GM12878 (cell line): ENCODE measurements around the gene GARNL3. TPM values are rescaled to one million over a fixed set of nuclear protein-coding genes. Genes with fewer than 3 reads are reported as not detected.

Source experiments
- ATAC-seq: fragments of 200-7000 bp; cut with Tn5 transposase; 3 replicates; pipeline ENCODE4 v1.9.1; 2020; ENCODE audit warnings: mild to moderate bottlenecking, moderate library complexity
- BruUV-seq: library from RNA; stranded (reverse); fragments of 400-500 nt; replicated peaks from 2 replicates; lab custom pipeline; 2021; lab: Mats Ljungman, UMichigan
- CTCF ChIA-PET: fragments of 300-600 bp; sonication (Branson Sonifier 250); formaldehyde crosslinking; extraction: SDS; loops from one replicate; lab custom pipeline; 2021; ENCODE audit warnings: inconsistent platforms; lab: Yijun Ruan, JAX
- POLR2A ChIA-PET: fragments of 350-600 bp; formaldehyde crosslinking; extraction: SDS; loops from one replicate; lab custom pipeline; 2021; ENCODE audit warnings: inconsistent platforms; lab: Charles Lee
- RAD21 ChIA-PET: fragments of 300-600 bp; sonication (Branson Sonifier 250); formaldehyde crosslinking; loops from one replicate; lab custom pipeline; 2023; ENCODE audit warnings: antibody characterized with exemption; ENCODE audit not compliant: unreplicated experiment; lab: Charles Lee
- SMC1A ChIA-PET: fragments of 300-600 bp; sonication (Branson Sonifier 250); formaldehyde crosslinking; loops from one replicate; lab custom pipeline; 2023; ENCODE audit not compliant: unreplicated experiment, uncharacterized antibody; lab: Charles Lee
- DNase-seq: peaks from one replicate; pipeline ENCODE4 v3.0.0-alpha.2; 2011; ENCODE audit warnings: low read depth, low spot score
- FAIRE-seq: peaks from 3 replicates; lab custom pipeline; 2011; peaks lifted over from hg19 to GRCh38; lab: Jason Lieb, UNC
- H2AFZ ChIP-seq: 2 replicates; pipeline ENCODE4 v1.6.0; 2011; ENCODE audit warnings: low read depth, low read length, control low read depth; ENCODE audit not compliant: control insufficient read depth
- H3K27ac ChIP-seq: 2 replicates; pipeline ENCODE4 v1.5.1; 2011; ENCODE audit warnings: control low read depth; ENCODE audit not compliant: control insufficient read depth, insufficient read depth
- H3K27me3 ChIP-seq, 2 experiments: replicated peaks in 1 of 2; 2 replicates each; pipeline versions ENCODE4 v1.6.0 to v1.6.1; 2011; ENCODE audit warnings: low read length in 1 of 2; ENCODE audit not compliant: control insufficient read depth in 2 of 2, insufficient read depth in 2 of 2
- H3K36me3 ChIP-seq, 2 experiments: 2 replicates each; pipeline ENCODE4 v1.5.1; 2011; ENCODE audit warnings: low read length in 1 of 2; ENCODE audit not compliant: control insufficient read depth in 2 of 2, insufficient read depth in 2 of 2
- H3K4me1 ChIP-seq: 2 replicates; pipeline ENCODE4 v1.6.1; 2011; ENCODE audit warnings: mild to moderate bottlenecking, low read length, moderate library complexity, mixed read lengths; ENCODE audit not compliant: control insufficient read depth, insufficient read depth
- H3K4me2 ChIP-seq: 2 replicates; pipeline ENCODE4 v1.6.0; 2011; ENCODE audit warnings: control low read depth; ENCODE audit not compliant: control insufficient read depth, insufficient read depth
- H3K4me3 ChIP-seq: fragments of 200-600 bp; sonication (generic); 2 replicates; pipeline ENCODE4 v1.5.1; 2016
- H3K79me2 ChIP-seq: 2 replicates; pipeline ENCODE4 v1.6.0; 2011; ENCODE audit warnings: low read length; ENCODE audit not compliant: control insufficient read depth, insufficient read depth
- H3K9ac ChIP-seq: 2 replicates; pipeline ENCODE4 v1.8.0; 2011; ENCODE audit warnings: low read length, control low read depth, mixed read lengths; ENCODE audit not compliant: control insufficient read depth, insufficient read depth
- H3K9me3 ChIP-seq: replicated peaks from 3 replicates; pipeline ENCODE4 v1.5.1; 2011; ENCODE audit warnings: mild to moderate bottlenecking, low read length; ENCODE audit not compliant: control insufficient read depth, insufficient read depth
- H4K20me1 ChIP-seq: 2 replicates; pipeline ENCODE4 v1.6.0; 2011; ENCODE audit not compliant: control insufficient read depth, insufficient read depth
- CREM ChIP-seq: IDR thresholded peaks from 2 replicates; pipeline ENCODE4 v1.6.1; 2014; ENCODE audit warnings: antibody characterized with exemption, low read depth
- EGR1 ChIP-seq, 2 experiments: IDR thresholded peaks; 1 replicate in 1 of 2; 2 replicates in 1 of 2; pipeline ENCODE4 v1.6.1; 2011 to 2012; ENCODE audit warnings: low read depth in 2 of 2, low read length in 2 of 2, borderline replicate concordance in 1 of 2, mild to moderate bottlenecking in 1 of 2, moderate library complexity in 1 of 2
- FOXK2 ChIP-seq: fragments of 450-650 bp; IDR thresholded peaks from 2 replicates; pipeline ENCODE4 v1.6.1; 2017; ENCODE audit warnings: mild to moderate bottlenecking, moderate library complexity
- HCFC1 ChIP-seq: fragments of 150-350 bp; IDR thresholded peaks from 2 replicates; pipeline ENCODE4 v1.6.1; 2014; ENCODE audit warnings: low read length
- JUND ChIP-seq: IDR thresholded peaks from 2 replicates; pipeline ENCODE4 v1.6.1; 2012; ENCODE audit warnings: low read depth, mild to moderate bottlenecking, low read length, improper control_type of control experiment, moderate library complexity
- MEF2A ChIP-seq: IDR thresholded peaks from 2 replicates; pipeline ENCODE4 v1.6.1; 2011; ENCODE audit warnings: low read depth, mild to moderate bottlenecking, low read length, moderate library complexity; ENCODE audit not compliant: insufficient read depth
- MTA2 ChIP-seq: fragments of 450-650 bp; IDR thresholded peaks from 2 replicates; pipeline ENCODE4 v1.6.1; 2016; ENCODE audit warnings: low read depth, mild to moderate bottlenecking, moderate library complexity
- MYC ChIP-seq: IDR thresholded peaks from 2 replicates; pipeline ENCODE4 v1.6.1; 2011; ENCODE audit warnings: mild to moderate bottlenecking, low read length, moderate library complexity, inconsistent platforms; ENCODE audit not compliant: insufficient read depth, insufficient replicate concordance, insufficient read length, severe bottlenecking
- RB1 ChIP-seq: fragments of 450-650 bp; formaldehyde crosslinking; IDR thresholded peaks from 2 replicates; pipeline ENCODE4 v1.6.1; 2017; ENCODE audit warnings: mild to moderate bottlenecking, borderline replicate concordance
- SIX5 ChIP-seq: IDR thresholded peaks from 2 replicates; pipeline ENCODE4 v1.6.1; 2011; ENCODE audit warnings: mild to moderate bottlenecking, low read depth, low read length, moderate library complexity; ENCODE audit not compliant: severe bottlenecking
- SMAD5 ChIP-seq: IDR thresholded peaks from 2 replicates; pipeline ENCODE4 v1.6.1; 2016; ENCODE audit warnings: antibody characterized with exemption, low read depth
- ZZZ3 ChIP-seq: IDR thresholded peaks from 2 replicates; pipeline ENCODE4 v1.6.1; 2011; ENCODE audit warnings: low read depth; ENCODE audit not compliant: control insufficient read depth, insufficient read length
- WGBS: methylation state at CpG from one replicate; pipeline ENCODE4 v1.1.6; 2016; ENCODE audit warnings: low lambda C conversion rate; ENCODE audit not compliant: insufficient replicate concordance, insufficient coverage; ENCODE audit errors: missing lambda C conversion rate; 5-methylcytosine and 5-hydroxymethylcytosine counted together
- in situ Hi-C: fragments of 300-500 bp; cut with MboI; formaldehyde crosslinking; loops from 9 replicates; pipeline ENCODE4 v1.14.3; 2018; ENCODE audit warnings: mixed read lengths
- intact Hi-C: fragments of 100-400 bp; cut with micrococcal nuclease; formaldehyde crosslinking; loops from one replicate; pipeline ENCODE4 v1.14.2; 2022; ENCODE audit not compliant: unreplicated experiment
- polyA plus RNA-seq, 11 experiments: library from polyadenylated mRNA; depleted of rRNA in 4 of 11; unstranded in 6 of 11; stranded (reverse) in 5 of 11; fragments of >200 nt; fragmentation: Nextera tagmentation in 4 of 11; fragmentation: Illumina TruSeq in 1 of 11; extraction: Ambion mirVana in 4 of 11; extraction: Trizol in 1 of 11; gene quantifications; 1 replicate in 1 of 11; 2 replicates in 10 of 11; pipeline versions ENCODE4 v1.2.1 to v1.2.3, GENCODE V29; 2011 to 2016; ENCODE audit warnings: inconsistent platforms in 2 of 11, missing spikeins in 2 of 11, low read depth in 1 of 11
- total RNA-seq, 4 experiments: library from RNA; depleted of rRNA in 3 of 4; stranded (reverse); fragments of >200 nt in 3 of 4; fragmentation: Illumina TruSeq in 1 of 4; extraction: Trizol in 1 of 4; gene quantifications; 2 replicates each; pipeline versions ENCODE4 v1.2.1 to v1.2.3, GENCODE V29; 2013 to 2021
- TF ChIP-seq, protein P1 (sequence below): fragments of 450-650 bp; IDR thresholded peaks from 2 replicates; pipeline ENCODE4 v1.6.1; 2017; ENCODE audit warnings: mild to moderate bottlenecking, low read depth, inconsistent platforms; ENCODE audit not compliant: poor library complexity, severe bottlenecking

GARNL3 gene
- total and polyA plus RNA-seq, 10 of the 15 experiments (the other 5 are each of a cell fraction or from before 2014, with no cell fraction given), result 0.89 to 13.2 (median 6.3) TPM

DNA sequence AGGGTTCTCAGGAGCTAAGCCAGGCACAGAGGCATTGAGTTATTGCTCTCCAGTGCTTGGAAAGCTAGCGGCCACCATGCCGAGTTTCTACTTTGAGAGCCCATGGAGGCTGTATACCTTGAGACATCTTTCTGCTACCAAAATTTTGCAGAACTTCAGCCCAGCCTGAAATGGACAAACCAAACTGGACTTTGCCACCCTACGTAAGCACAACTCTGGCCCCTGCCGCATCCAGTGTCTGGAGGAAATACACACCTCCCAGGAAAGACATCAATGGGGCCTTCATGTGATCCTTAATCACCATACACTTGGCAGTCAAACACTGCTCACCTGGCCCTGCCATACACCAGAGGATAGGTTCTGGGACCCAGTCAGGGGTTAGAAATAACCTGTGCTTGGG lies 27.8 kb downstream of the GARNL3 start:
- H4K20me1 ChIP-seq, result no peaks in the 10 kb centered on the region
- ChIA-PET SMC1A (no interaction called here), RAD21 (no interaction called here), CTCF (no interaction called here), POLR2A (interaction anchor here (0.6 kb wide), 1 partner anchor 28 kb away, joined by 3 read pairs; the partner anchor contains the start of gene GARNL3)
- H3K9me3 ChIP-seq, result no peaks in the 10 kb centered on the region
- in situ Hi-C loops (no loop called here), intact Hi-C loops (no loop called here)
- no peaks in the 10 kb centered on the region for H3K27me3 ChIP-seq
- no TSS peak for BruUV-seq
- no peaks in the 10 kb centered on the region for H3K79me2 ChIP-seq
- H3K4me2 ChIP-seq, result no peak overlapping the region
- no peak for FAIRE-seq
- no peak for ATAC-seq
- H2AFZ ChIP-seq, result no peak overlapping the region
- H3K36me3 ChIP-seq, result no peaks in the 10 kb centered on the region
- no peak overlapping the region for H3K27ac ChIP-seq
- no peak overlapping the region for H3K4me3 ChIP-seq
- 99% methylated on average over 4 of the region's 4 CpGs for WGBS
- no peak overlapping the region for H3K9ac ChIP-seq
- H3K4me1 ChIP-seq, result peaks cover 5% of the 10 kb centered on the region; the same call in 1 of the 2 replicates
- DNase-seq, result no peak
- TF ChIP-seq SIX5 (no peak), ZZZ3 (no peak), RB1 (no peak), MTA2 (no peak)

DNA sequence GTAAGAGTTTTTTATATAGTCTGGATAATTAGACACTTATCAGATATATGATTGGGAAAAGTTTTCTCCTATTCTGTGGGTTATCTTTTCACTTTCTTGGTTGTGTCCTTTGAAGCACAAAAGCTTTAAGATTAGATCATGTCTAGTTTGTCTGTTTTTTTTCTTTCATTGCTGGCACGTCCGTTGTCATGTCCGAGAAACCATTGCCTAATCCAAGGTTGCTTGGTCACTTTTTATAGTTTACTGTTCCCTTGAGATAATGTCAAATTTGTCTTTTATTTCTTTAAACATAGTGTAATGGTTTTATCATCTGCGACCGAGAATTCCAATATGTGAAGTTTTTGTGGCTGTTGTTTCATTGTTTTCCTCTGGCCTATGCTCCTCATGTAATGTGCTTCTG lies 28.8 kb downstream of the GARNL3 start:
- RAD21 ChIA-PET, result no interaction called here
- Histone ChIP-seq H3K27ac (no peak overlapping the region), H3K79me2 (no peaks in the 10 kb centered on the region), H4K20me1 (no peaks in the 10 kb centered on the region), H3K4me1 (peaks cover 5% of the 10 kb centered on the region; the same call in 1 of the 2 replicates), H3K9me3 (no peaks in the 10 kb centered on the region), H3K36me3 (no peaks in the 10 kb centered on the region), H3K9ac (no peak overlapping the region), H3K27me3 (no peaks in the 10 kb centered on the region), H2AFZ (no peak overlapping the region), H3K4me2 (no peak overlapping the region), H3K4me3 (no peak overlapping the region)
- intact Hi-C loops (no loop called here), in situ Hi-C loops (no loop called here)
- ATAC-seq (no peak), FAIRE-seq (no peak), DNase-seq (no peak)
- TF ChIP-seq CREM, result no peak
- no peak for TF ChIP-seq HCFC1
- TF ChIP-seq FOXK2, result no peak
- no peak for TF ChIP-seq MEF2A
- TF ChIP-seq, protein P1, sequence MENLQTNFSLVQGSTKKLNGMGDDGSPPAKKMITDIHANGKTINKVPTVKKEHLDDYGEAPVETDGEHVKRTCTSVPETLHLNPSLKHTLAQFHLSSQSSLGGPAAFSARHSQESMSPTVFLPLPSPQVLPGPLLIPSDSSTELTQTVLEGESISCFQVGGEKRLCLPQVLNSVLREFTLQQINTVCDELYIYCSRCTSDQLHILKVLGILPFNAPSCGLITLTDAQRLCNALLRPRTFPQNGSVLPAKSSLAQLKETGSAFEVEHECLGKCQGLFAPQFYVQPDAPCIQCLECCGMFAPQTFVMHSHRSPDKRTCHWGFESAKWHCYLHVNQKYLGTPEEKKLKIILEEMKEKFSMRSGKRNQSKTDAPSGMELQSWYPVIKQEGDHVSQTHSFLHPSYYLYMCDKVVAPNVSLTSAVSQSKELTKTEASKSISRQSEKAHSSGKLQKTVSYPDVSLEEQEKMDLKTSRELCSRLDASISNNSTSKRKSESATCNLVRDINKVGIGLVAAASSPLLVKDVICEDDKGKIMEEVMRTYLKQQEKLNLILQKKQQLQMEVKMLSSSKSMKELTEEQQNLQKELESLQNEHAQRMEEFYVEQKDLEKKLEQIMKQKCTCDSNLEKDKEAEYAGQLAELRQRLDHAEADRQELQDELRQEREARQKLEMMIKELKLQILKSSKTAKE, result no peak
- TF ChIP-seq SMAD5, result no peak
- no peak for TF ChIP-seq EGR1 (IDR thresholded peaks at IDR 0.05; ENCODE audit: borderline replicate concordance in 1 of 2, low read depth in 2 of 2, low read length in 2 of 2)
- TF ChIP-seq MYC, result no peak
- TF ChIP-seq JUND, result no peak
- SMC1A ChIA-PET, result no interaction called here
- BruUV-seq, result no TSS peak
- POLR2A ChIA-PET, result no interaction called here
- CTCF ChIA-PET, result no interaction called here
- 79% methylated on average over 5 of the region's 5 CpGs for WGBS
